Neural progenitor cell (in vitro differentiated cells): Measurements from ENCODE around the gene MAFF.

ENCODE experiments used
- CTCF ChIP-seq: fragments of 200-600 bp; sonication (generic); IDR thresholded peaks from 2 replicates; pipeline ENCODE4 v1.5.1; 2017; ENCODE audit warnings: antibody characterized with exemption, mild to moderate bottlenecking
- EZH2 ChIP-seq: fragments of 200-600 bp; sonication (generic); IDR thresholded peaks from 2 replicates; pipeline ENCODE4 v1.6.1; 2017; ENCODE audit warnings: antibody characterized with exemption, mild to moderate bottlenecking, moderate library complexity
- EZH2phosphoT487 ChIP-seq: fragments of 200-600 bp; sonication (generic); IDR thresholded peaks from 2 replicates; pipeline ENCODE4 v1.6.1; 2017; ENCODE audit warnings: antibody characterized with exemption

DNA sequence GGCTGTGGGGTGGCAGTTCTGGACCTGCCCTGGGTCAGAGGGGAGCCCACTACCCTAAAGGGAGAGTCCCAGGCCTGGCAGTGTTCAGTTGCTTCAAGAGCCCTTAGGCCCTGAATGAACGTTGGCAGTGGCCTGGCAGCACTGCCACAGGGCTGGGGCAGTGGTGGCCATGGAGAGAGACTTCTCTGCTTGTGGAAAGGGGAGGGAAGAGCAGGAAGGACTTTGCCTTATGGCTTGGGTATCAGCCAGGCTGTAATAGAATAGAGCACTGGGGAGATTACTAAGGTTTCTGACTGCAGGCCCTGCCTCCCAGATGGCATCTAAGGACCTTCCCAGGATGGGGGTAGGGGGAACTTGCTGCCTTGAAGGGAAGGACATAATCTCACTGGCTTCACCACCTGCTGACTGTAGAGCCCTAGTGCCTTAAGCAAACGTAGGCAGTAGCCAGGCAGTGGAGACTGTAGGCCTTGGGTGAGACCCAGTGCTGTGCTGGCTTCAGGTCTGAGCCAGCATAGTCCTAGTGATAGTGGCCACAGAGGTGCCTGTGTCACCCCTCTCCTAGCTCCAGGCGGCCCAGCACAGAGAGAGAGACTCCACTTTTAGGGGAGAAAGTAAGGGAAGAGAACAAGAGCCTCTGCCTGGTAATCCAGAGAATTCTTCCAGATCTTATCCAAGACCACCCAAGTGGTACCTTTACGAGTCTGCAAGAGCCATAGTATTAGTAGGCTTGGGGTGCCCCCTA is 47.8 kb upstream of the MAFF start:
- TF ChIP-seq CTCF (peak; percentile 47), EZH2phosphoT487 (no peak), EZH2 (no peak)
